OCI-LY1 (cell line): ENCODE data around the gene DPM2.

Source experiments
- H2AFZ ChIP-seq: fragments of 200-600 bp; sonication (generic), shearing (Covaris generic); 2 replicates; pipeline ENCODE4 v1.6.0; 2014; ENCODE audit warnings: antibody characterized with exemption, mild to moderate bottlenecking, low read length
- H3F3A ChIP-seq: fragments of 200-600 bp; sonication (generic), shearing (Covaris generic); 2 replicates; pipeline ENCODE4 v1.6.0; 2014; ENCODE audit warnings: mild to moderate bottlenecking, antibody characterized with exemption, low read length, moderate library complexity; ENCODE audit not compliant: insufficient read depth
- H3K27ac ChIP-seq: fragments of 200-600 bp; sonication (generic); 2 replicates; pipeline ENCODE4 v1.5.1; 2014; ENCODE audit warnings: low read length, mixed run types, mild to moderate bottlenecking, low read depth; ENCODE audit not compliant: poor library complexity, severe bottlenecking
- H3K27me3 ChIP-seq: fragments of 200-600 bp; sonication (generic); 2 replicates; pipeline ENCODE4 v1.6.0; 2014; ENCODE audit warnings: antibody characterized with exemption, mild to moderate bottlenecking, low read length, moderate library complexity; ENCODE audit not compliant: insufficient read depth
- H3K36me3 ChIP-seq: fragments of 200-600 bp; sonication (generic); 2 replicates; pipeline ENCODE4 v1.6.1; 2014; ENCODE audit warnings: mild to moderate bottlenecking, antibody characterized with exemption, low read length, moderate library complexity, mixed read lengths; ENCODE audit not compliant: insufficient read depth
- H3K4me1 ChIP-seq: fragments of 200-600 bp; sonication (generic); 2 replicates; pipeline ENCODE4 v1.5.1; 2014; ENCODE audit warnings: mild to moderate bottlenecking, low read length, moderate library complexity; ENCODE audit not compliant: insufficient read depth, severe bottlenecking
- H3K4me2 ChIP-seq: fragments of 200-600 bp; sonication (generic), shearing (Covaris generic); 2 replicates; pipeline ENCODE4 v1.6.1; 2014; ENCODE audit warnings: low read length
- H3K4me3 ChIP-seq: fragments of 200-600 bp; sonication (generic); 2 replicates; pipeline ENCODE4 v1.5.1; 2014; ENCODE audit warnings: low read length, low read depth, mild to moderate bottlenecking, mixed read lengths; ENCODE audit not compliant: poor library complexity, severe bottlenecking
- H3K79me2 ChIP-seq: fragments of 200-600 bp; shearing (Covaris generic); 2 replicates; pipeline ENCODE4 v1.6.1; 2016; ENCODE audit warnings: mixed run types, low read length, mixed read lengths; ENCODE audit not compliant: insufficient read depth
- H3K9ac ChIP-seq: fragments of 200-600 bp; sonication (generic), shearing (Covaris generic); 2 replicates; pipeline ENCODE4 v1.6.1; 2014; ENCODE audit warnings: mild to moderate bottlenecking, low read length, mixed read lengths
- H3K9me2 ChIP-seq: fragments of 200-600 bp; sonication (generic), shearing (Covaris generic); 2 replicates; pipeline ENCODE4 v1.6.1; 2014; ENCODE audit warnings: low read depth, mild to moderate bottlenecking, low read length, mixed read lengths
- H3K9me3 ChIP-seq: fragments of 200-600 bp; shearing (Covaris generic); 2 replicates; pipeline ENCODE4 v1.6.1; 2014; ENCODE audit warnings: low read length, mixed read lengths
- H4K20me1 ChIP-seq: fragments of 200-600 bp; sonication (generic), shearing (Covaris generic); 2 replicates; pipeline ENCODE4 v1.6.0; 2016; ENCODE audit warnings: mild to moderate bottlenecking, low read length; ENCODE audit not compliant: insufficient read depth
- CTCF ChIP-seq: fragments of 200-600 bp; sonication (generic), shearing (Covaris generic); IDR thresholded peaks from 2 replicates; pipeline ENCODE4 v1.5.1; 2017; ENCODE audit warnings: mild to moderate bottlenecking, antibody characterized with exemption, low read length, moderate library complexity, mixed read lengths
- EZH2 ChIP-seq: fragments of 200-600 bp; sonication (generic), shearing (Covaris generic); IDR thresholded peaks from 2 replicates; pipeline ENCODE4 v1.8.0; 2017; ENCODE audit warnings: borderline replicate concordance, mixed run types, mild to moderate bottlenecking, antibody characterized with exemption, low read length, moderate library complexity, mixed read lengths

The DPM2 gene

GRCh38 chr9:127886401-127886972, 51.2 kb downstream of the DPM2 start:
- no peaks in the 10 kb centered on the region for H3K27me3 ChIP-seq
- H3K9me3 ChIP-seq = no peaks in the 10 kb centered on the region
- H4K20me1 ChIP-seq = no peaks in the 10 kb centered on the region
- no peak overlapping the region for H3K27ac ChIP-seq
- no peaks in the 10 kb centered on the region for H3K79me2 ChIP-seq
- no peak overlapping the region for H2AFZ ChIP-seq
- no peaks in the 10 kb centered on the region for H3F3A ChIP-seq
- no peak overlapping the region for H3K4me3 ChIP-seq
- H3K9me2 ChIP-seq = no peaks in the 10 kb centered on the region
- no peak overlapping the region for H3K9ac ChIP-seq
- H3K4me2 ChIP-seq = no peak overlapping the region
- H3K4me1 ChIP-seq = peaks cover 28% of the 10 kb centered on the region
- peaks cover 42% of the 10 kb centered on the region for H3K36me3 ChIP-seq
- TF ChIP-seq EZH2 (no peak), CTCF (no peak)

GRCh38 chr9:127885508-127886281, 52.0 kb downstream of the DPM2 start:
- Histone ChIP-seq H3K79me2 (no peaks in the 10 kb centered on the region), H3K4me1 (peaks cover 28% of the 10 kb centered on the region), H3K9me2 (no peaks in the 10 kb centered on the region), H3K4me2 (peak overlapping the region; percentile 1; the same call in 1 of the 2 replicates), H3K27ac (peak overlapping the region; percentile 68), H3F3A (no peaks in the 10 kb centered on the region), H3K9me3 (no peaks in the 10 kb centered on the region), H3K9ac (no peak overlapping the region; the same call in 1 of the 2 replicates), H4K20me1 (no peaks in the 10 kb centered on the region), H3K27me3 (no peaks in the 10 kb centered on the region), H3K4me3 (no peak overlapping the region), H3K36me3 (peaks cover 35% of the 10 kb centered on the region), H2AFZ (no peak overlapping the region)
- TF ChIP-seq EZH2 (no peak), CTCF (no peak)
